Left ventricle myocardium superior (tissue), 1 donor: ENCODE results near the gene NDUFAF7. TPM values are rescaled to one million over a fixed set of nuclear protein-coding genes. Genes with fewer than 3 reads are reported as not detected.
"Not testable (repeated sequence)": the region's sequence is repeated elsewhere in the genome, so short reads cannot be mapped to it uniquely, and the experiment has no call there.

Source experiments
- ATAC-seq: fragments of 200-7000 bp; cut with Tn5 transposase; one replicate; pipeline ENCODE4 v1.9.1; 2020; ENCODE audit warnings: mild to moderate bottlenecking, moderate library complexity
- DNase-seq: peaks from one replicate; pipeline ENCODE4 v3.0.0-alpha.2; 2020
- intact Hi-C: fragments of 100-400 bp; cut with micrococcal nuclease; formaldehyde crosslinking; loops from one replicate; pipeline ENCODE4 v1.11.0; 2022
- total RNA-seq: library from RNA; stranded (reverse); fragmentation: NEBNext Ultra II Directional; extraction: Animal tissue kit (Norgen Biotek cat#: 25700); gene quantifications from one replicate; pipeline ENCODE4 v1.2.1, GENCODE V29; 2021
- donor health status: DM: no; HTN: yes; CAD: no; lungs with severe emphysema.

The NDUFAF7 gene
- total RNA-seq, 1 donor from 2014 or later = 27.6 TPM

DNA sequence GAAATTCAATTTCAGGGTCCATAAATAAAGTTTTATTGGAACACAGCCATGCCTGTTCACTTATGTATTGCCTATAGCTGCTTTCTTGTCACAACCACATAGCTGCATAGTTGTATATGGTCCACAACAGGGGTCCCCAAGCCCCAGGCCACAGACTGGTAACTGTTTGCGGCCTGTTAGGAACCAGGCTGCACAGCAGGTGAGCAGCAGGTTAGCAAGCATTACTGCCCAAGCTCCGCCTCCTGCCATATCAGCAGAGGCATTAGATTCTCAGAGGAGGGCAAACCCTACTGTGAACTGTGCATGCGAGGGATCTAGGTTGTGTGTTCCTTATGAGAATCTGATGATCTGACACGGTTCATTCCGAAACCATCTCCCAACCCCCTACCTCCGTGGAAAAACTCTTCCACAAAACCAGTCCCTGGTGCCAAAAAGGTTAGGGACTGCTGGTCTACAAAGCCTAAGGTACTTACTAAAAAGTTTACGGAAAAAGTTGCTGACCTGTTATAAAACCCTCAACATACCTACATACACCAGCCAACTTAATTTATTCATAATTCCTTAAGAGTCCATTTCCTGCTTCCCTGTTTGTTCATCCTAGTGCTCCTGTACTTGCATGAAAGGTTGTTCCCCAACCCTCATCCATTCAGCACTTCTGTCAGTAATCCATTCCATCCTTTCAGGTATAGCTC lies 40.1 kb downstream of the NDUFAF7 start:
- DNase-seq = no peak
- ATAC-seq = no peak
- intact Hi-C loops = no loop called here

DNA sequence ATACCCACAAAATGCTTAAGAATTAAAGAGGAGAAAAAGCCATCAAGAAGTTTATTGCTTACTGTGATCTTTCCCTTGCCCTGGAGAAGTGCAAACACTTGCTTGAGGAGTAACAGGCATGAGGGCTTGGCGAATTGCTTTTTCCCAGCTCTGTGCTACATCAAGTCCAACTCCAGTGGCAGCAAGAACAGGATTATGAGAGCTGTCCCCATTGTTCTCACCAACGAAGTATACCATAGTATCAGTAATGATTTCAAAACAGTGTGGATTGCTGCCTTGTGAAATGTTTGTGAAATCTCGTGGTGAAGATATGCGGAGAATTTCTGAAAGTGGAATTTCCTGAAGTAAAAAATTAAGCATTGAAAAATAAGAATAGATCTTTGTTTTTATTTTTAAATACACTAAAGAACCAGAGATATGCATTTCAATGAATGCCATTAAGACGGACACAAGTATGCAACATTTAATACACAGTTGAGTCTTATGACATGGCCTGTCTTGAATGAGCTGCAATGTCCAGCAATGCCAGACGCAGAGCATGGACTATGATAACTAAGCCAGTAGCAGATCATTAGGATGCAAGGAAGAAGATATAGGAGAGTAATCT lies 43.0 kb downstream of the NDUFAF7 start:
- ATAC-seq (no peak), DNase-seq (no peak)
- intact Hi-C loops = no loop called here

DNA sequence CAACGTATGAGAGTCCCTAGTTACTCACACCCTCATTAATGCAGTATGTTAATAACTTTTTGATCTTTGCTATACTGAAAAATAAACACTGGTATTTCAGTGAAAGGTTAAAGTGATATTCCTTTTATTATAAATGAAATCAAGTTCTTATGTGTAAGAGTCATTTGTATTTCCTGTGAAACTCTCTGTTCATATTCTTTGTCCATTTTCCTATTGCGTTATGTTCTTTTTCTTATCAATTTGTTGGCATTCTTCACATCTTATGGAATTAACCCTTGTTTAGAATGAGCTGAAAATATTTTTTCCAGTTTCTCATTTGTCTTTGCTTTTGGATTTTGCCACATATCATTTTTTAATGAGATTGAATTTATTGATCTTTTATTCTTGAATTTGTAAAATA lies 44.8 kb downstream of the NDUFAF7 start:
- ATAC-seq (no peak), DNase-seq (no peak)
- intact Hi-C loops = no loop called here

DNA sequence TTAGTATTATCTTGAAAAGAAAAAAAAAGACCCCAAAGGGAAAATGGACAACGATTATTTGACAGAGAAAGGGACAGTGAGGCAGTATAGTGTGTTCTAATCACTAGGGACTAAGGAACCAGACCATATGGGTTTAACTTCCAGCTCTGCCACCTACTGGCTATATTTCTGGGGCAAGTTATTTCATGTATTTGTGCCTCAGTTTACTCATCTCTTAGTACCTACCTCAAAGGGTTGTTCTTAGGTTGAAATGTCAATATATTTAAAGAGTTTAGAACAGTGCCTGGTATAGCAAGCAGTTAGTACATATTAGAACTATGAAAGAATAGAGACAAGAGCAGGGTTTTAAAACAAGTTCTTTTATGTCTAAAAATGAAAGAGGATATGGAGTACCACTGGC lies 50.5 kb downstream of the NDUFAF7 start:
- DNase-seq (no peak), ATAC-seq (no peak)
- intact Hi-C loops = no loop called here

DNA sequence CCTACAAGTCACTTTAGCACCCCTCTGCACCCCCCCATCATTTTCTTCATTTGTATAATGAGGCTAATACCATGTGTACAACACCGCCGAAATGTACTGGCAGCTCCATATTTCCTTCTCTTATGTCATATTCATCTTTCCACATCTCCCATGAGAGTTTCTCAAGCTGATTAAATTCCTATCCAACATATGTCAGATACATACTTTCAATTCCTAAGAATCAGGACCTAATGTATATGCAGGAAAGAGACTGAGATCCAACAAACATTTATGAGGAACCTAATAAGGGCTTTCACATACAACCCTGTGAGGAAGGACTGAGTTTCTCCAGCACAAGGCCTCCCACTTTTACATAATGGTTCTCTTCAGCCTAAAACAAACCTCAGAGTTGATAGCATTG lies 51.3 kb downstream of the NDUFAF7 start:
- ATAC-seq = no peak

DNA sequence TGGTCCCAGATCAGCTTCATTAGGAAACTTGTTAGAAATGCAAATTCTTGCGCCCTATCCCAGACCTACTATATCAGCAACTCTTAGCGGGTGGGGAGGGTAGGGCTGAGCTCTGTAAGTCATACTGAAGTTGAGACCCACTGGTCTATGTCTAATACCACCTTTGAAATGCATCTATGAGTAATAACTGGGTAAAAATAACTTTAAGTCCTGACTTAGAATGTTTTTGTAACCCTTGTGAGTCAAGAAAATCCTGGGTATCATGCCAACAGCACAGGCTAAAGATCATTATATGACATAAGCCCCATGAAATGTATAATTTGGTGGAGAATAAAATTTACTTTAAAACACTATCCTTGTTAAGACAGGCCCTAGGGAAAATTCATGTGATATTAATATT lies 51.7 kb downstream of the NDUFAF7 start:
- ATAC-seq (no peak), DNase-seq (no peak)
- intact Hi-C loops = no loop called here

More for the DNA sequence above, 51.3 kb downstream of the NDUFAF7 start:
- DNase-seq = no peak
- intact Hi-C loops = no loop called here

DNA sequence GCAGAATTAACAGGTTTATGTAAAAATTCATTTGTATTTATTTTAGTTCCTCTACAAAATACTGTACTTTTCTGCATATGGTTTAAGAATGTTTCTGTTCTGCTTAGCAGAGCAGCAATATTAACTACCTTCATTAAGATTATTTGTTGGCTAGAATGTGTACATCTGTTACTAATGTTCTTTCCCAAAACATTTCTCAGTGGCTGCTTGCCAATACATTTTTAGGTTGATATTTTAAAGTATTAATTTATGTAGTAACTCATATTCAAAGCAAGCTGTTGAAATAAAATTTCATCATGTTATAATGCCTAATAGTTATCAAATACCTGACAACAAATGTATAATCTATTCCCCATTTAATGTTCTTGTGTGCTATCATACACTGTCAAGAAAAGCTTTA lies 52.9 kb downstream of the NDUFAF7 start:
- ATAC-seq (no peak), DNase-seq (no peak)
- intact Hi-C loops = no loop called here

DNA sequence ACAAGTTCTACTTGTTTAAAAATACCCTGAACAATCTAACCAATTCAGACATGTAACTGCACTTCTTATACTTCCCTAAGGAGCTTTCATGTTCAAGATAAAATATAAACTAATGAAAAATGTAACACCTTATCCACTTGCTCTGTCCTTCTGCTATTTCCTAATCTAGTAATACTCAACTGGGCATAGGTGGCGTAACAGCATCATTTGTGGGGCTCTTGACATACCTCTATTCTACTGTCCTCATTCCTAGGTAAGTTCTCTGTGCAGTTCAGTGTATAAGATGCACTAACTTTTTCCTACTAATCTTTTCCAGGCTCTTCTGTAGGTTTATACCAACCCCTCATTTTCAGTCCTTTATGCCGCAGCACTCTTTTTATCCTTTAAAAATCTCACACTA lies 56.5 kb downstream of the NDUFAF7 start:
- DNase-seq (no peak), ATAC-seq (no peak)
- intact Hi-C loops = no loop called here

DNA sequence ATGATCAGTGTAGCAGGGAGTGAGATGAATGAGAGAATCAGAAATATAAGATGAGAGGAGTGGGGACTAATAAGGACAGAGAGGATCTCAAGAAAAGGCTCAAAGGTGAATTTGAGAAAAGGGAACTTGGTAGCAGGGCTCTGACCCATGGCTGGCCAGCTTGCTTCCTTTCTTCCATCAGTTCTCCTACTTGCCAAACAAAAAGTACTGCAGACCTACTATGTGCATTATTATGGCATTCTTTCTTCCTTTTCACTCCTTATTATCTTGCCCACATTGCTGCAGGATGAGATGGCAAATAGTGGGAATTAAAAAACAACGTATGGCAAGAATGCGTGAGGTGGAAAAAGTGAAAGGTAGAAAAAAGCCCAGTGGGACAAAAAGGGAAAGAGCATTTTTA lies 60.2 kb downstream of the NDUFAF7 start:
- ATAC-seq = no peak
- no peak for DNase-seq
- intact Hi-C loops = no loop called here

DNA sequence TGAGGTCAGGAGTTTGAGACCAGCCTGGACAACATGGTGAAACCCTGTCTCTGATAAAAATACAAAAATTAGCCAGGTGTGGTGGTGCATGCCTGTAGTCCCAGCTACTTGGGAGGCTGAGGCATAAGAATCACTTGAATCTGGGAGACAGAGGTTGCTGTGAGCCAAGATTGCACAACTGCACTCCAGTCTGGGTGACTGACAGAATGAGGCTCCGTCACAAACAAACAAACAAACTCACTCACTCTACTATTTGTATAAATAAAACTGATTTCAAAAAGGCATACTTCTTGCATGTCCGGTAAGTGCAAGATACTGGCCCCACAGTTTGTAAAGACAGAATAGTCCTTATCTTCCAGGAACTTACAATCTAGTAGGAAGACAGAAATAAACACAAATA lies 63.4 kb downstream of the NDUFAF7 start:
- DNase-seq, ATAC-seq, intact Hi-C loops: not testable (repeated sequence)

DNA sequence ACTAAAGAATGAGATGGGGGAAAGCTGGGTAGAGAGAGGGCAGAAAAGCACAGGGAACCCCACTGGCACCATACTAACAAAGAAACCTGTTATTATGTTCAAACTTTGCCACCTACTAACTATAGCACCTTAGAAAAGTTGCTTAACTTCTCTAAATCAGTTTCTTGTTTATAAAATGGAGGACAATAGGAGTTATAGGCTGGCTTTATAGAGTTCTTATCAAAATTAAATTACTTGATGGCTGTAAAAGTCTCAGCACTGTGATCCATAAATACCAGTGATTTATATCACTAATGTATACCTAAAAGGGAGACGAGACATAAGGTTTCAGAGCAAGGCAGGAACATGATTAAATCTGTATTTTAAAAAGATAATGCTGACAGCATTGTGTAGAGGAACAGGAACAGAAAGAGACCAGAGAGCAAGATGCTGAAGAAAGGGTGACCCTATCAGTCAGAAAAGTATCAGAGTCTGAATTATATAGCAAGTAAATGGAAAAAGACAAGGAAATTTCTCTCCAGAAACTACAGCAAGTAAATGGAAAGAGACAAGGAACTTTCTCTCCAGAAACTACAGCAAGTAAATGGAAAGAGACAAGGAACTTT lies 64.1 kb downstream of the NDUFAF7 start:
- DNase-seq (no peak), ATAC-seq (no peak)
- intact Hi-C loops = no loop called here

DNA sequence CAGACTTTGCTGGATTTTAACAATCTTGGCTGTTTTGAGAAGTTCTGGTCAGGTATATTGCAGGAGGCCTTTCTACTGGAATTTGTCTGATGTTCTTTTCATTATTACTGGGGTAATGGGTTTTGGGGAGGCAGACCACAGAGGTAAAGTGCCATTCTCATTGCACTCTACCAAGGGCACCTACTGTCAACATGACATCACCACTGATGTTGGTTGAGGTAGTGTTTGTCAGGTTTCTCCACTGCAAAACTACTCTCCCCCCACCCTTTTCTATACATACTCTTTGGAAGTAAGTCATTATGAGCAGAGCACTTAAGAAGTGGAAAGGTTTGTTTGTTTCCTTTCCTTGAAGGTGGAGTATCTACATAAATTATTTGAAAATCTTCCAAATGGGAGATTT lies 66.2 kb downstream of the NDUFAF7 start:
- DNase-seq (no peak), ATAC-seq (no peak)
- intact Hi-C loops = no loop called here

Other genes starting within 250 kb of the NDUFAF7 start
- gene HEATR5B, start 147.3 kb upstream of the NDUFAF7 start, total RNA-seq = 27.0 TPM
- 6.0 TPM for gene GPATCH11, start 147.1 kb upstream of the NDUFAF7 start, total RNA-seq
- gene EIF2AK2, start 74.7 kb upstream of the NDUFAF7 start, total RNA-seq = 18.2 TPM
- gene SULT6B1, start 43.0 kb upstream of the NDUFAF7 start, total RNA-seq = not detected
- gene CEBPZOS, start 35.2 kb upstream of the NDUFAF7 start, total RNA-seq = 60.4 TPM
- 28.9 TPM for gene CEBPZ, start 62 bp upstream of the NDUFAF7 start, total RNA-seq
- 12.8 TPM for gene PRKD3, start 93.2 kb downstream of the NDUFAF7 start, total RNA-seq
- gene QPCT, start 113.0 kb downstream of the NDUFAF7 start, total RNA-seq = 0.77 TPM